Activated CD4-positive, alpha-beta T cell treated with anti-CD3 and anti-CD28 coated beads, Interleukin-10, Interleukin-2, amounts not matched to agents 100 ng/mL and 50 ng/mL, durations not matched to agents 16 hours and 8 hours (primary cell): ENCODE data around the gene ACTL8.
"Not testable (repeated sequence)": the region's sequence is repeated elsewhere in the genome, so short reads cannot be mapped to it uniquely, and the experiment has no call there.

Source experiments
- DNase-seq: peaks from one replicate; pipeline ENCODE4 v3.0.0-alpha.2; 2020

The ACTL8 gene

DNA sequence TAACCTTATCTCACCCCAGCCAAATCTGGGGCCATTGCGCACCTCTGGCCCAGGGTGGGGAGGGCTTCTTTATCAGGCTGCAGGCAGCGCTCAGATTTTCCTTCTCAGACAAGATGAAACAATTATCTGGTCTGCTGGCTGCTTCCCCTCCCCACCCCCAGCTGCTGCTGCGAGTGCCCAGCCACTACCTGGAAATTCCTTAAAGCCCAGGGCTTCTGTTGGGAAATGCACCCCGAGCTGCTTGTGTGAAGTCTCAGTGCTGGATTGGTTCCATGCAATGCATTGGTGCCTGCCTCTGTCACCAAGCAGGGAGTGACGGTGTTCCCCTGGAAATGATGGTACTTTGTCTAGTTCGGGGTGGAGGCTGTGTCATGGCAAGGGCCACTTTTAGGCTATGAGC, 18.5 kb upstream of the ACTL8 start:
- DNase-seq: no peak

DNA sequence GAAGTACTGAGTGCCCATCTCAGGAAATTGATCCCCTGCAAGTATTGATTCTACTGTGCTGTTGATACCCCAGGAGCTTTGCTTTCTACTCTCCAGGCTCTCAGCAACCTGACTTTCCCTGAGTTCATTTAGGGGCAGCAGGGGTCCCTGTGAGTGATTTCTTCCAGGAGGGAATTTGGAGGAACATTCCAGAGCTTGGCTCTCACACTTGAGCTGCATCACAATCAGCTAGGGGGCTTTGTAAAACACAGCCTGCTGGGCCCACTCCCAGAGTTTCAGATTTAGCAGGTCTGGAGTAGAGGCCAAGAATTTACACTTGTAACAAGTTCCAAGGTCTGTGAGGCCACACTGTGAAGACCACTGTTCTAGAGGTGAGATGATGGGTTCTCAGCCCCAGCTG, 16.1 kb upstream of the ACTL8 start:
- DNase-seq: no peak

DNA sequence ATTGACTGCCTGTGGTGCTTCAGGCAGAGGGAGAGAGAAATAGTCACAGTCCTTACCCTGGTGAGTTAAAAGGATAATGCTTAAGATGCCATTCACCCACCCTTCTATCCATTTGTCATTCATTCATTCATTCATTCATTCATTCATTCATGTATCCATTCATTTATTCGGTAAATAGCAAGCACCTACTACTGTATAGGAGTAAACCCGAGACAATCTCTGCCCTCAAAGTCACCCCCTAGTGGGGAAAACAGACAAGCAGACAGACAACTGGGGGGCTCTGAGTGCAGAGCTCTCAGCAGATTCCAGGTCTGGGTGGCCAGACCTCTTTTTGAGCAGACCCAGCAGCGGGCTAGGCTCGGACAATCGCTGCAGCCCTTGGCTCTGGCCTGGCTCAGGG, 14.1 kb upstream of the ACTL8 start:
- no peak for DNase-seq

DNA sequence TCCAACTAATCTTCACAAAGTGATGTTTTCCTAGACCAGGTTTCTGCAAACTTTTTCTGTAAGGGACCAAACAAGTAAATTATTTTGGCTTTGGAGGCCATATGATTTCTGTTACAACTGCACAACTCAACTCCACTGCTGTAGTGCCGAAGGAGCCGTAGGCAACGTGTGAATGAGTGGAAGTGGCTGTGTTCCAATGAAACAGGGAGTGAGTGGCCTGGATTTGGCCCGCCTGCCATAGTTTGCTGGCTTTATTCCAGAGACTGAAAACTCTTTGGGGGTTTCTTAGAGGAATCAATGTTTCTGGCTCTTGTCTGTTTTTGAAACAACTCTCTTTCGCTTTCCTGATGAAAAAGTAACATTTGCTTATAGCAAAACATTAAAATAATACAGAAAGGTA, 12.6 kb upstream of the ACTL8 start:
- DNase-seq: no peak

DNA sequence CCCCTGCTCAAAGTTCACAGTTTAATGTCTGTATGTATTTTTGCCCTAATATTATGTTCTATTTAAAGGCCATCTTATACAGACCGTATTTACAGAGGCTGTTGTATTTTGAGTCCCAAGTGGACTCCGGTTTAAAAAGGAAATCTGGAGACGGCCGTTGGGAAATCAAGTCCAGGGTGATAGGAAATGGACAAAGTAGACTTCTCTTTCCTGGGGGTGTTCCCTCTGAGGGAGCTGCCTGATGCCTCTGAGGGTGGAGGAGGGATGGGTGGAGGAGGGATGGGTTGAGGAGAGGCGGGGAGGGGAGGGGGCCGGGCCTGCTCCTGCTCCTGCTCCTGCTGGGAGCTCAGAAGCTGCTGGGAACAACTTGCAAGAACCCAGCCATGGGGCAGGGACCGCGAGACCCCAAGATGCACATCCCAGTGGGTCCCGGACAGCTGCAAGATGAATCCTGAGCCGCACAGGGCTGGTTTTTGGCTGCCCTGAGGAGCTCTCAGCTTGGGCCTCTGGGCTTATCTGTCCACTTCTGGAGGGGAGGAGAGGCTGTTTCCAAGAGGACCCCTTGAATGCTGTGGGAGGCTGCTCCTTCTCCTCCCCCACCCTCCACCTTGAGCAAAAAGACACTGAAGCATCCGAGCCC, 12.0 kb upstream of the ACTL8 start:
- no peak for DNase-seq

DNA sequence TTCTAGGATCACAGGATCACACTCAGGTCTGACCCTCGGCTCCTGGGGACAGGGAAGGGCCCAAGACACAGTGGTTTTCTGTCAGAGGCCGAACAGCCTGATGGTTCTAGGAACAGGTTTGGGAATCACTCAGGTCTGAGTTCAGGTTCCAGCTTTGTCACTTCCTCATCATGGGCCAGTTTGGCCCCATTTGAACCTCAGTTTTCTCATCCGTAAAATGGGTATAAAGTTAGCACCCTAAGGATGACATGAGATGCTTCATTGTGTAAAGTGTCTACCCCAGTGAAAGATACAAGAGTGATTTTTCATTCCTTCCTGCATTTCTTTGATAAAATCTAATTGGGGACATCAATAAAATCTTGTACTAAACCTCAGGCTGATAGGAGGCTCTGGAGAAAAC, 11.2 kb upstream of the ACTL8 start:
- DNase-seq: no peak

DNA sequence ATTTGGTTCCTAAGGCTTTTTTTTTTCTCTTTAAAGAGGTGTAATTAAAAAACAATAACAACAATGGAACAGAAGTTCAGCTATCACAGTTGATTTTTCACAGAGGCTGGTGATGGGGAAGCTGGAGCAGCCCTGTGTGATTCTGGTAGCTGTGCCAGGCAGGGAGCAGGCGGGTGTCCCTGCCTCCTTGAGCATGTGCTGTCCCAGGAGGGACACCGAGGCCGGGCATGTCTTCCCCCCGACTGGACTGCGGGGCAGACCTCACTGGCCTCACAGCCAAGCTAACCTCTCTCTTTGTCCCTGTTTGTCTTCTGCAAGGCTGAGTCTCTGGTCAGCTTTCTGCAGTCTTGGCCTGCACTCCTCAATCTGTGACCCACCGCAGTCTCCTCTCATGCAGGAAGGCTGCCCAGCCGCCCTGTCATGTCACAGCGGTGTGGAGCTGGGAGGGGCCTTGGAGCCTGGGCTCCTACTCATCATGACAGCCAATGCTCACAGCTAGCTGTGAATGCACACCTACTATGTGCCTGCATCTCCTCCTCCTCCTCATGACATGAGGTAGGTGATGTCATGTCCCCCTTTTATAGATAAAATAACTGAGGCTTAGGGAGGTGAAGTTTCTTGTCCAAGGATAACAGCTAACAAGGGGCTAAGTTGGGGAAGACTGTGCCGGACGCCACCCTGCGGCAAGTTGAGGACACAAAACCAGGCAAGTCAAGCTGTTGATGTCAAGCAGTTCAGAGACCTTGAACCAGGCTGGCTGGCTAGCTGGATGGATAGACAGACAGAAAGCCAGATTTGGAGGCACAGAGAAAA, 10.3 kb upstream of the ACTL8 start:
- no peak for DNase-seq

DNA sequence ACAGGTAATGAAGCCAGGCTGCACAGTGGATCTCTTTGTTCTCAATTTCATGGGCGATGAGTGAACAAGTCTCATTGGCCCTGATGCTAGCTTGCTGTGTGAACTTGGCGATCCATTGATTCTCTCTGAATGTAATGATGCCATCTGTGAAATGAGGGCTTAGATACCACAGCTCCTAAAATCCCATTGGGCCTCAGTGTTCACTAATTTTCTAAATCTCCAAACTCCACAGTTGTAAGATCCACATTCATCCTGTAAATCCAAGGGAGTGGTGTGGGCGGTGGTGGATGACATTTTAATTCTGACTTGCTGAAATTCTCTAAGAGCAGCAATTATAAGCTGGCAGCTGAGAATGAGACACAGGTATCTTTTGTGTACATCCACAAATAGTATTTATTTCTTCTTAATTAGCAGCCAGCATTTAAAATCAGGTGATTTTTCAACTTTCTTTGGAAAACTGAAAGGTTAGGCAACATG, 9.6 kb upstream of the ACTL8 start:
- DNase-seq: no peak

DNA sequence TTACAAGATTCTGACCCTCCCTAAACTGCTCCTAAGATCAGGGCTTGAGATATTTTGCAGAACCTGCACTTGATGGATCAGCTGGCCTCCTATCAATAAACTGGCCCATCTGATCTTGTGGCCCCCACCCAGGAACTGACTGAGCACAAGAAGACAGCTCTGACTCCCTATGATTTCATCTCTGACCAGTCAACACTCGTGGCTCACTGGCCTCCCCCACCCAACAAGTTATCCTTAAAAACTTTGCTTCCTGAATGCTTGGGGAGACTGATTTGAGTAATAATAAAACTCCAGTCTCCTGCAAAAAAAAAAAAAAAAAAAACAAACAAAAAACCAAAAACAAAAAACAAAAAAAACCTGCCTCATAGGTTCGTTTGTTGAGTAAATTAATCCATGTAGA, 8.9 kb upstream of the ACTL8 start:
- DNase-seq: not testable (repeated sequence)

DNA sequence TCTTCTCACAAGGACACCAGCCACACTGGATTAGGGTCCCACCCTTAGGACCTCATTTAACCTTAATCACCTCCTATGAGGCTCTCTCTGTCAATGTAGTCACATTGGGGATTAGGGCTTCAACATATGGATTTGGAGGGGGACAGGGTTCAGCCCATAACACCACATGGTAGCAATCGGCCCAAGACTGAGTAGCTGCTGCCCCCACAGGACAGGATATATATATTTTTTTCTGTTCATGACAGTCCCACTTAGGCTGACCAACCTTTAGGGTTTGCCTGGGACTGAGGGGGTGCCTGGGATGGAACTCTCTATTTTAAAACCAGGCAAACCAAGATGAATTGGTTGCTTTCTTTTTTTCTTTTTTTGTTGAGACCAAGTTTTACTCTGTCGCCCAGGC, 8.2 kb upstream of the ACTL8 start:
- DNase-seq: no peak

DNA sequence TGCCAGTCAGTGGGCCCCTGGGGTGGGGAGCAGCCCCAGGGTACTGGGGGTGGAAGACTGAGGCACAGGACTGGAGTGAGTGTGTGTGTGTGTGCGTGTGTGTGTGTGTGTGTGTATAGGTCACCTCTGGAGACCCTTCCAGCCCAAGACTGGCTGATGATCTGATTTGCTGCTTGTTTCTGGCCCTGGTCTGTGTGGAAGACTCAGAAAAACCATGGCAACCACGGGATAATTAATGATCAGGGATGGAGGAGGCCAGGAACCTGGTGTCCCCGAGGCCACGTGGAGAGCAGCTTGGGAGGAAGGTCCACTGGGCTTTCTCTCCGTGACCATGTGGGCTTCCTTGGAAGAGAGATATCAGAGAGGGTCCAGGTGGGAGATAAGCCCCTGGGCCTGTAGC, 4.8 kb upstream of the ACTL8 start:
- DNase-seq: no peak

DNA sequence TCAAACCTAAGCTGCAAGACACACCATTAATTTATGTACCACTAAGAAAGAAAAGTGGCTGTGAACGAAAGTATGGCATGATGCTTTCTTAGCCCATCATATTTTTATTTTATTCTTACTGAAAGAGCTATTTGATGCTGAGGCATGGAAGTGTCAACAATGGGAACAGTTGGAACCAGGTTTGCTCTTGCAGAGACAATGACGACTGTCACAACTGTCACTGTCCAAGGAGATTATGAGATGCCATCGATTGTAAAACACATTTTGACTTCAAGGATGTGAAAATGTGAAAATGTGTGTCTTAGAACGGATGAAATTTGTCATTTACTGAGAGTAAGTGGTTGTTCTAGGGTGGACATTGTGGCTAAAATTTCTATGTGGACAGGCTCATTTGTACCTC, 2.8 kb upstream of the ACTL8 start:
- no peak for DNase-seq

DNA sequence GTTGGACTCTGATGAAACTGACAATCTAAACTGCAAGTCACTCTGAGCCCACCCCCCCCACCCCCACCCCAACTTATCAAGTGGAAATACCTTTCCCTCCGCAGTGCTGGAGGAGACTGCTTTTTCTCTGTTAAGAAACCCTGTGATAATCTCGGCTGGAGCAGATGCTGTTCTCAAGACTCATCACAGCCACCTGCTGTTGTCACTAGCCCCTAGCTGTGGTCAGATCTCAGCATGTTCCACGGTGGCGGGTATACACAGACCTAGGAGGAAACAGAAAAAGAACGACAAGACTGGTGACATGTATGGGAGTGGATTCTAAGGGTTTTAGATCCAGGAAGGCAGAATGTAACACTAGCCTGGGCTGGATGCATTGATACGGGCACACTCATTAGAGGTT, 2.3 kb downstream of the ACTL8 start:
- no peak for DNase-seq

DNA sequence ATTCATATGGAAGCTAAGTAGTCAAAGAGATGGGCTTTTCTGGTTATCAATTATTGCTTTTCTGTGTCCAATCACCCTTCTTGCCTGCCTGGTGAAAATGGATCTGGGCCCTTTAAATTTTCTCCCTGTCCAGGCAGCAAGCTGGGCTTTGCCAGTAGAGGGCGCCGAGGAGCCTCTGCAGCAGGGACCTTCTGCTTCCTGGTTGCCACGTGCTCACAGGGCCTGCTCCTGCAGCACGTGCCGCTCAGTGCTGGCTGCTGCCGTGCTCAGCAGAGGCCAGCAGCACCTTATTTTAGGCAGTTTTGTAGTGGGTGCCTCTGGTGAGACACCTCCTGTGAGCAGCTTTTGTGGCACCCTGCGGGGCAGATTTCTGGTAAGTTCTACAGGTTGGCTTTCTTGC, 4.0 kb downstream of the ACTL8 start:
- DNase-seq: peak; percentile 45

DNA sequence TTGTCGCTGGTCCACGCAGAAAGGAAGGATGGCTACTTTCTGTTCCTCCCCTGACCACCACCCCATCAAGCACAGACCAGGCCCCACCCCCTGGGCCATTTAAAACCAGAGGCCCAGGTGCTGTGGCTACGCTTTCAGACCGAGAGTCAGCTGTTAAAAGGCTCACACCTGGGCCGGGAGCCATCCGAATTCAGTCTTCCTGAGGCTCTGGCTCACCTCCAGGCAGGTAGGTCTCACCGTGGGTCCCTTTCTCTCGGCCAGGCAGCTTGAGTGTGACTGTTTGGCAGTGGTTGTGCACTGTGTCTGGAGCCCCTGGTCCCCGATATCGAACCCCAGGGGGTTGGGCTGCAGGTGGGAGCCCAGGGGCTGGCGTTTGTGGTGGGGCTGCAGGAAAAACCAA, 7.2 kb downstream of the ACTL8 start:
- DNase-seq: no peak

DNA sequence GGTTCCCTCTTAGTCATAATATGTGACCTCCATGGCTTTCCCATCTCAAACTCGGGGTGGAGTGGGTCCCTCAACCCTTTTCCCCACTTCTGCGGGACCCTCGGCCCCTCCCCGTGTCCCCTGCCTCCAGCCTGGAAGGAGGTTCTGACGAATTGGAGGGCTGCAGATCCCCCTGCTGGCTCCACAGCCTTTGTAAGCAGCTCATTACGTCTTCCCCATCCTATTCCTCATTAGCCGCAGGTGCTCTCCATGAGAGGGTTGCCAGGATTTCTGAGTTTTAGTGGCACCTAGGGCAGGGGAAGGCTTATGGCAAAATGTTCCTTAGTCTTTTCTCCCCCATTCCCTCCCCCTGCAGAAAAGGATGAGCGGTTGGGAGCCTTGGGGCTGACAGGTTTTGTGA, 8.3 kb downstream of the ACTL8 start:
- no peak for DNase-seq

DNA sequence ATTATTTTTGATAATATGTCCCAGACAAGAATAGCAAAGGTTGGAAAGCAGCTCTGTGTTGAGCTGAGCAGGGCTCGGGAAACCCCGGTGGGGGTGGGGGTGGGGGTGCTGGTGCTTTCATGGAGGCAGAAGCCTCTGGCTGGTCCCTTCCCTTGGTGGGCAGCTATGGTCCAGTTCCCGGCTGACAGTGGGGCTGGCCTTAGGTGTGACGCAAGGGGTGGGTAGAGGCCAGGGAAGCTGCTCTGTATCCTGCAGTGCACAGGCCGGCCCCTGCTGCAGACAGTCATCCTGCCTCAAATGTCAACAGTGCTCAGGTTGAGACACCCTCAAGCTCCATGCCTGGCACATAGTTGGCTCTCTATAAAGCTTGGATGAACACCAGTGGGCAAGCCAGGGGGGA, 8.9 kb downstream of the ACTL8 start:
- DNase-seq: no peak

DNA sequence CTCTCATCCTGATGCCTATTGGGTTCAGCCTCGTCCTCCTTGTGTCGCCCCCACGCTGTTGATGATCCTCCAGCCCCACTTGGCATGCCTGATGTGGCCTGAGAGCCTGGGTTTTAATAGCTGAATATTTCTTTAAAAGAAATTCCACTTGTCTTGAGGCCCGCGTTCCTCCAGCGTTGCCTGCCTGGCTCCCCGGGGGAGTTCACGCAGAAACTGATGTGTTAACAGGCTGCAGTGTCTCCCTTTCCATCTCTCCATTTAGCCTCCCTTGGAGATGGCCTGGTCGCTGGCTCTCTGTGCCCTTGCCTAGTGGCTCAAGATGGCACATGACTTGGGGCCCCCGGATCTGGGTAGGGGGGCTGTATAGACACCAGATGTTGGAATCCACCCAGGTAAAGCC, 9.5 kb downstream of the ACTL8 start:
- DNase-seq: no peak

DNA sequence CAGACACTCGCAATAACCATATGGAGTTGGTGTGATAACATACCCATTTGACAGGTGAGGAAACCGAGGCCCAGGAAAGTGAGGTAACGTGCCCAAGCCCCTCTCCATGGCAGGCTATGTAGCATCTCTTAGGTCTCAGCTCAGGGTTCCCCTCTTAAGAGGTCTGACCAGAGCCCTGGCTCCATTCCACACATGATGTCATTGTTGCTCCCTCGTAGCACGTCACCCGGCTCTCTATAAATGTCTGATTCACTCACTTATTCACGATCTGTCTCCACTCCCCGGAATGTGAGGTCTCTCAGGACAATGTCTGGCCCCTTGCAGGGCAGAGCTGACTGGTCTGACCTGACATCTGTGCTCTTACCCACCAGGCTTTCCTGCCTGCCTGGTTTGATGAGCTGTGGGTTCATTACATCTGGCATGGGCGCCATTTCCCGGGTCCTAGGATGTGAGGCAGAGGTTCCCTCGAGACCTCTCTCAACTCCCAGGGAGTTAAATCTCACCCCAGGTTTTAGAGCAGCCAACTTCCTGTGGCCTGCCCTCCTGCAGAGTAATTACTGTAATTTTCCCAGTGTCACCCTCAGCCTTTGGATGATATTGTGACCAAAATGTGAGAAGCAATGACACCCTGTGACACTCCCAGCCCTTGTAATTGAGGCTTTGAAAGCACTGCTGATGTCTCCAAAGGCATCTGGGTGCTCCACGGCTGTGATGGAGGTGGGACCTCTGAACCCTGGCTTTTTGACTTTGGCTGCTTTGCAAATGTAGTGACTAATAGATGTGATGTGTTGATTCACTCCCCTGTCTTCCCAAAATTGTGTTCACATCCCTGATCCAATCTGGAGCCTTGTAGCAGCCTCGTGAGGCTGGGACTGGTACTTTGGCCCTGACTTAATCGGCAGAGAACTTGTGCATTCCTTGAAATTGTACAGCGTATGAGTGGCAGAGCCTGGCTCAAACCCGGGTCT, 10.6 kb downstream of the ACTL8 start:
- DNase-seq: no peak

DNA sequence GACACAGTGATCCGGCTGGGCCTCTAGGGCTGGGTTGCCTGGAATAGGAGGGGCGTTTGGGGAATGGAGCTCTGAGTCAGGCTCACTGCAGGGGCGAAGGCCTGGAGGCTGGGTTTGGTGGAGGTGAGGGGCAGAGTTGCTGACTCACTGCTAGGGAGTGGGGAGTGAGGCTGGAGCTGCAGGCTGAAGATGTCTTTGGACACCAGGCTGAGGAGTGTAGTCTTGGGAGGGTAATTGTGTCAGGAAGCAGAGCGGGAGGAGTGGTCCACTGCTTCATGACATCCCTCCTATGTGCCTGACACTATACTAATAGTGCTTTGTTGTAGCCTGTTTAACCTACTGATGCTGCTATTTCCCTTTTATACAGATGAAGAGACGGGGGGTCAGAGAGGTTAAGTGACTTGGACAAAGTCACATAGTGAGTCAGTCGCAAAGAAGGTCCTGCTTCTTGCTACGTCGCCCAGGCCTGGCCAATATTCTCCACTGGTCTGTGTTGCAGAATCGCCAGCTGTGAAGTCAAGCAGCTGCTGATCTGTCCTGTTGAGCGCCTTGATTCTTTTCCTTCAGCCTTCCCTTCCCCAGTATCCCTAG, 13.6 kb downstream of the ACTL8 start:
- DNase-seq: no peak

DNA sequence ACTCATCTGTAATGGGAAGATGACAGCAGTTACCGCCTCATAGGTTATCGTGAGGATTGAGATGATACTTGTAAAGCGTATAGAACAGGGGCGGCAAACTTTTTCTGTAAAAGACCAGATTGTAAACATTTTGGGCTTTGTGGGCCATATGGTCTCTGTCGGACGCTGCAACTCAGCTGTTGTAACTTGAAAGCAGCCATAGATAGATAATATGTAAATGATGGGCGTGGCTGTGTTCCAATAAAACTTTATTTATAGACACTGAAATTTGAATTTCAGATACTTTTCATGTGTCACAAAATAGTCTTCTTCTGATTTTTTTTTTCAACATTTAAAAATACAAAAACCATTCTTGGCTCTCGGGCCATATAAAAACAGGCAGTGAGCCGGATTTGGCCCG, 15.8 kb downstream of the ACTL8 start:
- no peak for DNase-seq

DNA sequence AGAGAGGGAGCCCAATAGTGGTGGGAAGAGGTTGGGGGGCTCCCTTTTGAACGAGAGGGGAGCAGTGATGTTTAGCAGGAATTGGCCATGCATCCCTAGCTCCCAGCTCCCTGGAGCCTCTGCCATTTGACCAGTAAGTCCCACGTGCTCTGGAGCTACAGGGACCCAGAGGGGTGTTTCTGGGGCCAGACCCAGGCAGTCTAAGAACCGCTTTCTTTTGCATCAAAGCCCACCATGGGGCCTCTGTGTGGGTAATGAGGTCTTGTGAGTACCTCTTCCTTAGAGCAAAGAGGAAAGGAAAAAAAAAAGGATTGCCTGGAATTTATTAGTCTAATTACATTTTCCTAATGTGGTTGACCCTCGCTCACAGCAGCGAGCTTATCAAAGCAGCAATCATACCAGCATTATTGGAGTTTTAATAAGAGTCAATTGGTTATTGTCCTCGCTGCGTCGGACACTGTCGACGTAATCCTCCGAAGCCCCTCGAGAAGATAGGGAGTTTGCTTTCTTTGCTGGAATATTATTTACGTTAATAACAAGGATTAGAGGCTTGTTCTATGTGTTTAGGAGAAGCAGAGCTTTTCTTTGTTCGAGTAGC, 17.6 kb downstream of the ACTL8 start:
- DNase-seq: no peak
